Measurements from ENCODE around the gene PAM16.

PAM16 gene

GRCh38 chr16:4369007-4369733 is 18.0 kb upstream of the PAM16 start:
- POLR2A ChIA-PET, result interaction anchor here (0.6 kb wide), 1 partner anchor 172 kb away, joined by 4 read pairs; no protein-coding TSS in a partner anchor
- Histone ChIP-seq H3K9me3 (ENCODE audit: control extremely low read depth in 1 of 5, control insufficient read depth in 4 of 5, insufficient read depth in 2 of 5, low read depth in 1 of 5, low read length in 4 of 5) (no peaks in the 10 kb centered on the region), H3K4me3 (ENCODE audit: control insufficient read depth in 1 of 7, extremely low read depth in 1 of 7, insufficient read depth in 4 of 7, low read depth in 2 of 7, low read length in 6 of 7) (no peak overlapping the region), H3K36me3 (ENCODE audit: control insufficient read depth in 4 of 4, insufficient read depth in 4 of 4, low read length in 3 of 4) (peaks cover 0 to 34% (median 18%) of the 10 kb centered on the region in 4 experiments), H3K4me1 (ENCODE audit: control extremely low read depth in 1 of 4, control insufficient read depth in 4 of 4, insufficient read depth in 4 of 4, low read length in 3 of 4) (peaks cover 0 to 15% (median 12%) of the 10 kb centered on the region in 4 experiments), H3K27ac (ENCODE audit: insufficient read depth in 1 of 2, low read depth in 1 of 2, low read length in 2 of 2, poor library complexity in 1 of 2, severe bottlenecking in 2 of 2) (no peak overlapping the region), H3K27me3 (replicated peaks in 2 of 5; ENCODE audit: control insufficient read depth in 4 of 5, insufficient read depth in 5 of 5, low read length in 4 of 5) (peaks cover 0 to 8% (median 0%) of the 10 kb centered on the region in 5 experiments)
- CTCF ChIA-PET, result interaction anchor here (0.9 to 2.4 kb wide), 4 partner anchors 19 to 36 kb away, joined by 3 to 6 read pairs (median 4); no protein-coding TSS in a partner anchor
- 95% methylated on average over 13 of the region's 13 CpGs for WGBS (ENCODE audit: insufficient coverage)
- no peak for DNase-seq

GRCh38 chr16:4367393-4367856 is 16.3 kb upstream of the PAM16 start:
- H3K36me3 ChIP-seq (ENCODE audit: control insufficient read depth in 4 of 4, insufficient read depth in 4 of 4, low read length in 3 of 4), result peaks cover 0 to 44% (median 24%) of the 10 kb centered on the region in 4 experiments
- WGBS (ENCODE audit: insufficient coverage), result 100% methylated on average over 5 of the region's 5 CpGs
- no peak for DNase-seq
- H3K4me1 ChIP-seq (ENCODE audit: control extremely low read depth in 1 of 4, control insufficient read depth in 4 of 4, insufficient read depth in 4 of 4, low read length in 3 of 4), result peaks cover 0 to 11% (median 7%) of the 10 kb centered on the region in 4 experiments
- POLR2A ChIA-PET, result no interaction called here
- CTCF ChIA-PET, result interaction anchor here (1.0 to 1.5 kb wide), 2 partner anchors 8 to 10 kb away, joined by 3 read pairs; no protein-coding TSS in a partner anchor
- no peak overlapping the region for H3K4me3 ChIP-seq (ENCODE audit: control insufficient read depth in 1 of 7, extremely low read depth in 1 of 7, insufficient read depth in 4 of 7, low read depth in 2 of 7, low read length in 6 of 7)
- H3K9me3 ChIP-seq (ENCODE audit: control extremely low read depth in 1 of 5, control insufficient read depth in 4 of 5, insufficient read depth in 2 of 5, low read depth in 1 of 5, low read length in 4 of 5), result no peaks in the 10 kb centered on the region
- H3K27ac ChIP-seq (ENCODE audit: insufficient read depth in 1 of 2, low read depth in 1 of 2, low read length in 2 of 2, poor library complexity in 1 of 2, severe bottlenecking in 2 of 2), result no peak overlapping the region
- H3K27me3 ChIP-seq (replicated peaks in 2 of 5; ENCODE audit: control insufficient read depth in 4 of 5, insufficient read depth in 5 of 5, low read length in 4 of 5), result peaks cover 0 to 4% (median 0%) of the 10 kb centered on the region in 5 experiments

- H3K27ac ChIP-seq (ENCODE audit: insufficient read depth in 1 of 2, low read depth in 1 of 2, low read length in 2 of 2, poor library complexity in 1 of 2, severe bottlenecking in 2 of 2), result no peak overlapping the region
- no peaks in the 10 kb centered on the region for H3K4me1 ChIP-seq (ENCODE audit: control extremely low read depth in 1 of 4, control insufficient read depth in 4 of 4, insufficient read depth in 4 of 4, low read length in 3 of 4)
- no peaks in the 10 kb centered on the region for H3K27me3 ChIP-seq (replicated peaks in 2 of 5; ENCODE audit: control insufficient read depth in 4 of 5, insufficient read depth in 5 of 5, low read length in 4 of 5)
- no peak for DNase-seq
- WGBS (ENCODE audit: insufficient coverage), result 100% methylated on average over 12 of the region's 13 CpGs
- ChIA-PET CTCF (interaction anchor here (1.1 to 1.6 kb wide), 3 partner anchors 12 to 77 kb away, joined by 3 read pairs; no protein-coding TSS in a partner anchor), POLR2A (no interaction called here)
- peaks cover 0 to 58% (median 35%) of the 10 kb centered on the region in 4 experiments for H3K36me3 ChIP-seq (ENCODE audit: control insufficient read depth in 4 of 4, insufficient read depth in 4 of 4, low read length in 3 of 4)
- H3K9me3 ChIP-seq (ENCODE audit: control extremely low read depth in 1 of 5, control insufficient read depth in 4 of 5, insufficient read depth in 2 of 5, low read depth in 1 of 5, low read length in 4 of 5), result no peaks in the 10 kb centered on the region
- H3K4me3 ChIP-seq (ENCODE audit: control insufficient read depth in 1 of 7, extremely low read depth in 1 of 7, insufficient read depth in 4 of 7, low read depth in 2 of 7, low read length in 6 of 7), result no peak overlapping the region
These were observed 14.9 kb upstream of the PAM16 start for GRCh38 chr16:4366016-4366415.

- POLR2A ChIA-PET, result interaction anchor here (0.6 kb wide), 1 partner anchor 24 kb away, joined by 5 read pairs; no protein-coding TSS in a partner anchor
- 100% methylated on average over 9 of the region's 12 CpGs for WGBS (ENCODE audit: insufficient coverage)
- Histone ChIP-seq H3K4me3 (ENCODE audit: control insufficient read depth in 1 of 7, extremely low read depth in 1 of 7, insufficient read depth in 4 of 7, low read depth in 2 of 7, low read length in 6 of 7) (no peak overlapping the region), H3K36me3 (ENCODE audit: control insufficient read depth in 4 of 4, insufficient read depth in 4 of 4, low read length in 3 of 4) (peaks cover 0 to 62% (median 38%) of the 10 kb centered on the region in 4 experiments), H3K4me1 (ENCODE audit: control extremely low read depth in 1 of 4, control insufficient read depth in 4 of 4, insufficient read depth in 4 of 4, low read length in 3 of 4) (no peaks in the 10 kb centered on the region), H3K27ac (ENCODE audit: insufficient read depth in 1 of 2, low read depth in 1 of 2, low read length in 2 of 2, poor library complexity in 1 of 2, severe bottlenecking in 2 of 2) (no peak overlapping the region), H3K9me3 (ENCODE audit: control extremely low read depth in 1 of 5, control insufficient read depth in 4 of 5, insufficient read depth in 2 of 5, low read depth in 1 of 5, low read length in 4 of 5) (no peaks in the 10 kb centered on the region), H3K27me3 (replicated peaks in 2 of 5; ENCODE audit: control insufficient read depth in 4 of 5, insufficient read depth in 5 of 5, low read length in 4 of 5) (no peaks in the 10 kb centered on the region)
- DNase-seq, result no peak
- CTCF ChIA-PET, result interaction anchor here (1.0 to 2.2 kb wide), 4 partner anchors 10 to 77 kb away, joined by 3 to 12 read pairs (median 3); no protein-coding TSS in a partner anchor
These were observed 14.5 kb upstream of the PAM16 start for GRCh38 chr16:4365615-4366014.

- H3K4me1 ChIP-seq (ENCODE audit: control extremely low read depth in 1 of 4, control insufficient read depth in 4 of 4, insufficient read depth in 4 of 4, low read length in 3 of 4), result no peaks in the 10 kb centered on the region
- H3K27me3 ChIP-seq (replicated peaks in 2 of 5; ENCODE audit: control insufficient read depth in 4 of 5, insufficient read depth in 5 of 5, low read length in 4 of 5), result no peaks in the 10 kb centered on the region
- no peak overlapping the region for H3K4me3 ChIP-seq (ENCODE audit: control insufficient read depth in 1 of 7, extremely low read depth in 1 of 7, insufficient read depth in 4 of 7, low read depth in 2 of 7, low read length in 6 of 7)
- 95% methylated on average over 10 of the region's 10 CpGs for WGBS (ENCODE audit: insufficient coverage)
- DNase-seq, result no peak
- ChIA-PET POLR2A (interaction anchor here (0.6 kb wide), 1 partner anchor 25 kb away, joined by 5 read pairs; no protein-coding TSS in a partner anchor), CTCF (interaction anchor here (1.0 to 2.2 kb wide), 3 partner anchors 11 to 44 kb away, joined by 3 to 12 read pairs (median 3); no protein-coding TSS in a partner anchor)
- H3K9me3 ChIP-seq (ENCODE audit: control extremely low read depth in 1 of 5, control insufficient read depth in 4 of 5, insufficient read depth in 2 of 5, low read depth in 1 of 5, low read length in 4 of 5), result no peaks in the 10 kb centered on the region
- peaks cover 0 to 68% (median 40%) of the 10 kb centered on the region in 4 experiments for H3K36me3 ChIP-seq (ENCODE audit: control insufficient read depth in 4 of 4, insufficient read depth in 4 of 4, low read length in 3 of 4)
- no peak overlapping the region for H3K27ac ChIP-seq (ENCODE audit: insufficient read depth in 1 of 2, low read depth in 1 of 2, low read length in 2 of 2, poor library complexity in 1 of 2, severe bottlenecking in 2 of 2)
These were observed 13.9 kb upstream of the PAM16 start for GRCh38 chr16:4365014-4365406.

GRCh38 chr16:4364196-4365013 is 13.3 kb upstream of the PAM16 start:
- WGBS (ENCODE audit: insufficient coverage), result 94% methylated on average over 32 of the region's 37 CpGs
- peaks cover 0 to 70% (median 41%) of the 10 kb centered on the region in 4 experiments for H3K36me3 ChIP-seq (ENCODE audit: control insufficient read depth in 4 of 4, insufficient read depth in 4 of 4, low read length in 3 of 4)
- no peak overlapping the region for H3K4me3 ChIP-seq (ENCODE audit: control insufficient read depth in 1 of 7, extremely low read depth in 1 of 7, insufficient read depth in 4 of 7, low read depth in 2 of 7, low read length in 6 of 7)
- DNase-seq, result no peak
- ChIA-PET CTCF (interaction anchor here (1.0 to 2.2 kb wide), 3 partner anchors 11 to 45 kb away, joined by 3 to 12 read pairs (median 3); no protein-coding TSS in a partner anchor), POLR2A (no interaction called here)
- H3K27ac ChIP-seq (ENCODE audit: insufficient read depth in 1 of 2, low read depth in 1 of 2, low read length in 2 of 2, poor library complexity in 1 of 2, severe bottlenecking in 2 of 2), result no peak overlapping the region
- no peaks in the 10 kb centered on the region for H3K4me1 ChIP-seq (ENCODE audit: control extremely low read depth in 1 of 4, control insufficient read depth in 4 of 4, insufficient read depth in 4 of 4, low read length in 3 of 4)
- H3K27me3 ChIP-seq (replicated peaks in 2 of 5; ENCODE audit: control insufficient read depth in 4 of 5, insufficient read depth in 5 of 5, low read length in 4 of 5), result no peaks in the 10 kb centered on the region
- no peaks in the 10 kb centered on the region for H3K9me3 ChIP-seq (ENCODE audit: control extremely low read depth in 1 of 5, control insufficient read depth in 4 of 5, insufficient read depth in 2 of 5, low read depth in 1 of 5, low read length in 4 of 5)
